HT-29 (cell line): ENCODE results near the gene ZFAND3. TPM values are rescaled to one million over a fixed set of nuclear protein-coding genes. Genes with fewer than 3 reads are reported as not detected.

Experiments used
- DNase-seq: peaks from one replicate; pipeline ENCODE4 v3.0.0-alpha.2; 2015; ENCODE audit warnings: low spot score
- small RNA-seq: library from RNA; depleted of rRNA; stranded (forward); fragments of <200 nt; gene quantifications from one replicate; pipeline ENCODE3, GENCODE V24; 2014
- total RNA-seq: library from RNA; depleted of rRNA; stranded (reverse); fragments of >200 nt; shearing (Covaris generic); gene quantifications from 2 replicates; pipeline ENCODE4 v1.2.3, GENCODE V29; 2014; rRNA removed

Gene ZFAND3
- total RNA-seq, 1 experiment from 2014 or later, result 19.6 TPM

GRCh38 chr6:38183856-38184584 lies 364.5 kb downstream of the ZFAND3 start:
- DNase-seq, result no peak

- DNase-seq, result no peak
Observed at GRCh38 chr6:38184585-38185080, 365.1 kb downstream of the ZFAND3 start.

GRCh38 chr6:38185244-38185643 lies 365.7 kb downstream of the ZFAND3 start:
- DNase-seq, result no peak

GRCh38 chr6:38185752-38186151 lies 366.2 kb downstream of the ZFAND3 start:
- DNase-seq, result no peak

- no peak for DNase-seq
Observed at GRCh38 chr6:38187325-38187724, 367.8 kb downstream of the ZFAND3 start.

- no peak for DNase-seq
Observed at GRCh38 chr6:38187811-38188590, 368.5 kb downstream of the ZFAND3 start.

GRCh38 chr6:38188677-38189335 lies 369.3 kb downstream of the ZFAND3 start:
- DNase-seq, result no peak

GRCh38 chr6:38191418-38191817 lies 371.9 kb downstream of the ZFAND3 start:
- DNase-seq, result no peak

- no peak for DNase-seq
Observed at GRCh38 chr6:38192011-38192410, 372.5 kb downstream of the ZFAND3 start.

GRCh38 chr6:38192487-38192886 lies 373.0 kb downstream of the ZFAND3 start:
- no peak for DNase-seq

GRCh38 chr6:38193051-38193450 lies 373.5 kb downstream of the ZFAND3 start:
- DNase-seq, result no peak

- no peak for DNase-seq
Observed at GRCh38 chr6:38193481-38194281, 374.2 kb downstream of the ZFAND3 start.

GRCh38 chr6:38194282-38194572 lies 374.7 kb downstream of the ZFAND3 start:
- DNase-seq, result no peak

- DNase-seq, result no peak
Observed at GRCh38 chr6:38194589-38194988, 375.1 kb downstream of the ZFAND3 start.

- no peak for DNase-seq
Observed at GRCh38 chr6:38195113-38195635, 375.6 kb downstream of the ZFAND3 start.

- DNase-seq, result no peak
Observed at GRCh38 chr6:38198219-38198618, 378.7 kb downstream of the ZFAND3 start.

Small RNAs within 50 kb of the gene (small RNA-seq; reads per million reads assigned to genes)
- gene RN7SL285P (not detected), gene RNU1-87P (not detected)

Other genes starting within 250 kb of the ZFAND3 start
- gene MDGA1, start 121.8 kb upstream of the ZFAND3 start, total RNA-seq, result not detected in 2 replicates